HG03095 (cell line): Measurements from ENCODE around the gene TPRG1.
"Not testable (repeated sequence)": the region's sequence is repeated elsewhere in the genome, so short reads cannot be mapped to it uniquely, and the experiment has no call there.

Experiments
- ATAC-seq: cut with Tn5 transposase; IDR thresholded peaks from one replicate; pipeline ENCODE4 v1.9.1; 2021; ENCODE audit warnings: moderate library complexity; ENCODE audit not compliant: unreplicated experiment

TPRG1 gene

GRCh38 chr3:189307963-189308362 is 136.2 kb downstream of the TPRG1 start:
- no peak for ATAC-seq

GRCh38 chr3:189308608-189309007 is 136.8 kb downstream of the TPRG1 start:
- no peak for ATAC-seq

- ATAC-seq: no peak
Observed at GRCh38 chr3:189309400-189309975, 137.7 kb downstream of the TPRG1 start.

- no peak for ATAC-seq
Observed at GRCh38 chr3:189311521-189311920, 139.8 kb downstream of the TPRG1 start.

- ATAC-seq: no peak
Observed at GRCh38 chr3:189312866-189313265, 141.1 kb downstream of the TPRG1 start.

- ATAC-seq: no peak
Observed at GRCh38 chr3:189316296-189317019, 144.7 kb downstream of the TPRG1 start.

- ATAC-seq: no peak
Observed at GRCh38 chr3:189317911-189318310, 146.1 kb downstream of the TPRG1 start.

GRCh38 chr3:189320511-189320910 is 148.7 kb downstream of the TPRG1 start:
- ATAC-seq: no peak

GRCh38 chr3:189322339-189322738 is 150.6 kb downstream of the TPRG1 start:
- ATAC-seq: no peak

GRCh38 chr3:189324538-189325138 is 152.9 kb downstream of the TPRG1 start:
- ATAC-seq: peak; percentile 100

- no peak for ATAC-seq
Observed at GRCh38 chr3:189325454-189325853, 153.7 kb downstream of the TPRG1 start.

- ATAC-seq: not testable (repeated sequence)
Observed at GRCh38 chr3:189329630-189330029, 157.9 kb downstream of the TPRG1 start.

GRCh38 chr3:189330066-189330465 is 158.3 kb downstream of the TPRG1 start:
- ATAC-seq: no peak

- no peak for ATAC-seq
Observed at GRCh38 chr3:189331002-189331418, 159.2 kb downstream of the TPRG1 start.

GRCh38 chr3:189334064-189334920 is 162.5 kb downstream of the TPRG1 start:
- ATAC-seq: no peak

GRCh38 chr3:189337673-189338091 is 165.9 kb downstream of the TPRG1 start:
- ATAC-seq: no peak

GRCh38 chr3:189338366-189338765 is 166.6 kb downstream of the TPRG1 start:
- no peak for ATAC-seq

GRCh38 chr3:189339996-189340395 is 168.2 kb downstream of the TPRG1 start:
- no peak for ATAC-seq

GRCh38 chr3:189340680-189341460 is 169.1 kb downstream of the TPRG1 start:
- no peak for ATAC-seq

GRCh38 chr3:189342811-189343210 is 171.0 kb downstream of the TPRG1 start:
- ATAC-seq: no peak

- ATAC-seq: no peak
Observed at GRCh38 chr3:189344996-189345395, 173.2 kb downstream of the TPRG1 start.
